Occipital lobe (tissue), 2 donors: ENCODE results near the gene DGCR8. TPM values are rescaled to one million over a fixed set of nuclear protein-coding genes. Genes with fewer than 3 reads are reported as not detected.

Source experiments
- DNase-seq: peaks from one replicate; lab custom pipeline; 2025; lab: John Stamatoyannopoulos, UW
- total RNA-seq: library from RNA; depleted of rRNA; stranded (reverse); fragments of >200 nt; gene quantifications from one replicate; pipeline ENCODE4 v1.2.3, GENCODE V29; 2014

Gene DGCR8
- 37.0 TPM for total RNA-seq

- peak; percentile 95 for DNase-seq
Observed at GRCh38 chr22:20079745-20080444, at the start of gene DGCR8. DGCR8 (plus strand) TSS chr22:20080241; CDS start chr22:20085964, 5,723 bp downstream.

DNA sequence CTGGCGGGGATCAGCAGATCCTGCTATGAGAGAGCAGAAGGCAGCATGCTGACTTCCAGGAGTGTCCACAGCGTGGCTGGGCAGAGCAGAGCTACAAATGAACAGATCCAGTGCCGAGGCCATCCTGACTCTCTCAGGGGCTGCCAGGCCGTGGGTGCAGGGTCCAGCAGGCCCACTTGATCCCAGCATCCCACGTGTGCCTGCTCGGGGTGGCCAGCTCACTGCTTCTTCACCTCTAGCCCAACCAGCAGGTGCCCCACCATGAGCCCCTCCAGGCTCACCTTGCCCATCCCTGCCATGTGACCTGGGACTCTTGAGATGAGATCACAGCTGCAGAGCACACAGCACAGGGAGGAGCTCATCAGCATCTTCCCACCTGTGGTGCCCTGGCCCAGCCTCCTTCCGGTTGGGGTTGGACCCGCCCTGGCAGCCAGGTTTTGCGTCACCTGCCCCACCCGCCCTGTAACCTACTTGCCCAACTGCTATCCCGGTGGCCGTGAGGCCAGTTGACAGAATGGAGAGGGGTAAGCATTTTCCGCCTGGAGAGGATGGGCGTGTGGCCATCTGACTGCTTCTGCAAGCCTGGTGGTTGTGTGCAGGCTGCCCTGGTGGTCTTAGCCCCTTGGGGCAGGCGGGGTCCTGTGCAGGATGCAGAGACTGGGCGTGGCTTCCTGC, 48.2 kb upstream of the DGCR8 start:
- no peak for DNase-seq

GRCh38 chr22:20032407-20032991, 47.5 kb upstream of the DGCR8 start:
- DNase-seq = no peak

GRCh38 chr22:20033045-20033706, 46.9 kb upstream of the DGCR8 start:
- no peak for DNase-seq

DNA sequence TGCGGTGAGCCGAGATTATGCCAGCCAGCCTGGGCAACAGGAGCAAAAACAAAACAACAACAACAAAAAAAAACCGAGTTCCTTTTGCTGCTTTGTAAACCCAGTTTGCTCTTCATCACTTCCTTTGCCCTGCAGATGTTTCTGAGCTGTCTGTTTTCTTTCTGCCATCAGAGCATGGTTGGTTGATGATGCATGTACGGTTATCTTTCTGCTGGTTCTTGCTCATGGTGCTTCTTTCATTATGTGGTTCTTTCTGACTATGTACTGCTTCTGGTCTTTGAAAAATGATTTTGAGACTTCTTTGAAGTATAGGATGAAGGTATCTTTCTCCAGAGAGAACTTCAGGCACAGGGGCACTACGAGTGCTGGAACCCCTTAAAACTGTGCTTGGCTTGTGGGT, 45.9 kb upstream of the DGCR8 start:
- no peak for DNase-seq

- no peak for DNase-seq
Observed at GRCh38 chr22:20035375-20036083, 44.5 kb upstream of the DGCR8 start.

DNA sequence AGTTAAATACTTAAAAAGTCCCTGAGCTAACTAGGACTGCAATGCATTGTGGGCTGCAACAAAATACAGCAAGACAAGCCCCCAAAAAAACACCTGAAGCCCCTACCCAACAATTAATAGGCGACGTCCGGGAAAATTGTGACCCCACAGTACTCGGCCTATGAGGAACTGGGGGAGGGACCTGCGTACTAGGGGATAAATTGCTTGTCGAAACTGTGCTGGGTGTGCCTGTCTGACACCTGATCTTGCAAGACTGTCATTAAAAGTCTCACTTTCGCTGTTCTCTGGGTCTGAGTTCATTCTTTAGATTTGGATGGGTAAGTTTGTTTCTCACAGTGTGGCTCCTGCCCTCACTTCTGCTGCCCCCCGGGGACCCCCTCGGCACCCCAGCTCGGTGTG, 44.0 kb upstream of the DGCR8 start:
- no peak for DNase-seq

DNA sequence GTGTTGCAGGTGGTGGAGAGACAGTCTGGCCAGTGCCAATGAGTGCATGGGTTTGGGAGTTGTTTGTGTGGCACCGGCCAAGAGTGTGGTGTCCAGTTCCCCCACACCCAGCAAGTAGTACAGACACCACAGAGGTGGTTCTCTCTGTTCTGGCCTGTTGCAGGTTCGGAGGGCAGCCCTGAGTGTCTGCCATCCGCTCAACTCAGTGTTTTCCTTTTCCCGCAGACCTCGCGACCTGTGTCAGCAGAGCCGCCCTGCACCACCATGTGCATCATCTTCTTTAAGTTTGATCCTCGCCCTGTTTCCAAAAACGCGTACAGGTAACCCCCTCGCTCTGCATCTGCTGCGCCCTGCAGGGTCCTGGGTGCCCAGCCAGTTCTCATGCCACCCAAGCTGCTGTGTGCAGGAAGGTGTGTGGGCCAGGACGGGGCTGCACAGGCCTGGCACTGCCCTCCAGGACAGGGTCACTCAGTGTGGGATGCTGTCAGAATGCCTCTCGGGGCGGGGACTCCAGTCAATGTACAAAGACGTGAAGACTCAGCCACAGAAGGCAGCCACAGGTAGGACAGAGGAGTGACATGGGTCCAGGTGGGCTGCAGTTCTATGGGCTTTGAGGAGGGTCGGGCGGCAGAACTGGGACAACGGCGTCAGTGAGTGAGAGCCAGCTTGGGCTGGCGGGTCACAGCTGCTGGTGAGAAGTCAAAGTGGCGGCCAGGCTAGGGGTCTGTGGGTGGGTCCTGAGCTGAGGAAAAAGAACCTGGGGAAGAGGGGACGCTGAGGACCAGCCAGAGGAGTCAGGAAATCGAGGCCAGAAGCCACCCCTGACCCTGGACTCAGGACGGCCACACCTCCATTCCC, 43.3 kb upstream of the DGCR8 start:
- DNase-seq = no peak

DNA sequence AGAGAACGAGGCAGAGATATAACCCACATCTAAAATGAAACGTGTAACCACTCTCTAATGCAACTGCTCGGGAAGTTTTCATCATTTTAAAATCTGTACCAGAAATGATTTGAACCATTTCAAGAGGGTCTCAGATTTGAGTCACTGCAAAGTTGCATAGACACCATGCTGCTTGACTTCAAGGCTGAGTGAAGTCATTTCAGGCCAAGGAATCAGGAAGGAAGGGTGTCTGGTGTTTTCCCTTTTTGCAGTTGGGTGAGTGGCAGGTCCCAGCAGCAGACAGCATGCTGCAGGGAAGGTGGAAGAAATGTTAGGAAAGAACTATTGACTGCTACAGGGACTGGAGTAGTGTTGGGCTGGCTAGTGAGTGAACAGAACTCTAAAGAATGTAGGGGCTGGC, 42.6 kb upstream of the DGCR8 start:
- DNase-seq = no peak

DNA sequence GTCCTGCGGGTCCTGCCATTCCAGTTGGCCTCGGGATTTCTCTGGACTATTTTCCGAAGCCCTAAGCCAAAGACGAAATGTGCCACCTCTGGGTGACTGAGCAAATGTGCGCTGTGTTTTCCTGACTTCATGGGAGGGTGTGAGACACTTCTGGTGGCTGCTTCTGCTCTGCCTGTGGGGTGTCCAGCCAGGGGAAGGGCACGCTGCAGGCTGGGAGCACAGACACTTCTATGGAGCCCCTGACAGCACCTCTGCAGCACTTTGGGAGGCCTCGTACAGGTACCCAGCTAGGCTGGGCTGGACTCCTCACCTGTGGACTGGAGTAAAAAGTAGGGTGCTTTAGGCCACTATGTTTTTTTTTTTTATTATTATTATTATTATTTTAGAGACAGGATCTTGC, 41.5 kb upstream of the DGCR8 start:
- no peak for DNase-seq

DNA sequence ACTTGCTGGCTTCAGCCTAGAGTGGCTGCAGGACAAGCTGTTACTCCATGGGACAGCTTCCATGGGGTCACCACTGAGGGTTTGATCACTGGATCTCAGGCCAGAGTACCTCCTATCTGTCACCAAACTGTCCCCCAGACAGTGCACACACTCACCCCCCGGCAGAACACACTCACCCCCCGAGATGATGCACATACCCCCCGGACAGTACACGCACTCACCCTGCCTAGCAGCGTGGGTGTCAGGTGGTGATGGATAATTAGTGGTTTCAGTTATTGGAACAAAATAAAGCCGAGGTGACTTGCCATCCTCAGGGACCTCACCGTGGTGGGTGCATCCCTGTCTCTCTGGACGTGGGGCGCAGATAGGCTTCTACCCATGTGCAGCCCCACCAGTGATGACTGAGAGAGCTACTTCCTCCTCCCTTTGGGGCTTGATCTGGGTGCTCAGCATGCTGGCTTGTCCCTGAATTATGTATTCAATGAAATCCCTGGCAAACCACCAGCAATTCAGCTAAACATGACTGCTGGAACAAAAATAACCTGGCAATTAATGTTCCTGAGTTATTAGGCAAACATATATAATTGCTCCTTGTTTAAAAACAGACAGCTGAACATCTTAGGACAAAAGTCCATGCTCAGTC, 40.2 kb upstream of the DGCR8 start:
- no peak for DNase-seq

GRCh38 chr22:20040327-20041200, 39.5 kb upstream of the DGCR8 start:
- DNase-seq = no peak

DNA sequence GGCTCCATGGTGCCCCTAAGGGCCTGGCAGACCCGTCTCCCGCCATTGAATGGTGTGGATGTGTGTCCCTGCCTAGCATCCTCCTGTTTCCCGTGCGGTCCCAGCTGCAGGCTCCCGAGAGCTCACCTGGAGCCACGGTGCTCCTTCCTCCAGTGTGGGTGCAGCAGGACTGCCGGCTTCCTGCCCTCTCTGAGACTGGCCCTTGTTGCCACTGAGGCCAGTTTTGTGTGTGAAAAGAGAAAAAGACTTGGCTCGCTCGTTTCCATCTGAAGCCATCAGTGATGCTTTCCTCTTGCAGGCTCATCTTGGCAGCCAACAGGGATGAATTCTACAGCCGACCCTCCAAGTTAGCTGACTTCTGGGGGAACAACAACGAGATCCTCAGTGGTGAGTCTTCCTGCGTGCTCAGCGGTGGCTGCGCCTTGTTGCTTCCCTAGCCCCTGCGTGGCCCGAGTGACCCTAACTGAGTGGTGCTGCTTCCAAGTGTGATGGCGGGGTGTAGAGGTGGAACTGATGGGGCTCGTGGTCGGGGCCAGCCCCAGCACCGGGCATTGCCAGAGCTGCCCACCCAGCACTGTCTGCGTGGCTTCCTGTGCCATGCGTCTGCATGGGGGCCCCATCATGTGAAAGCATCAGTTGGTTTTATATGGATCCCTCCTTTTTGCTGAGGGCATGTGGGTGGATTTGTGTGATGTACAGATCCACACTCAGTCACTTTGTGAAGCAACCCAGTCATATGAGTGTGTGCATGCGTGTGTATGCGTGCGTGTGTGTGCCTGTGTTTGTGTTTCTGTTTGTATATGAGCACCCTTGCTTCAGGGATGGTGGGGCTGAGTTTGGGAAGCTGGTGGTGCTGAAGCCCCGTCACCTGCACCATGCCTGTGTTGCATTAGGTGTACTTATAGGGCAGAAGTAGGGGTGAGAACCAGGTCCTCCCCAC, 36.7 kb upstream of the DGCR8 start:
- no peak for DNase-seq

DNA sequence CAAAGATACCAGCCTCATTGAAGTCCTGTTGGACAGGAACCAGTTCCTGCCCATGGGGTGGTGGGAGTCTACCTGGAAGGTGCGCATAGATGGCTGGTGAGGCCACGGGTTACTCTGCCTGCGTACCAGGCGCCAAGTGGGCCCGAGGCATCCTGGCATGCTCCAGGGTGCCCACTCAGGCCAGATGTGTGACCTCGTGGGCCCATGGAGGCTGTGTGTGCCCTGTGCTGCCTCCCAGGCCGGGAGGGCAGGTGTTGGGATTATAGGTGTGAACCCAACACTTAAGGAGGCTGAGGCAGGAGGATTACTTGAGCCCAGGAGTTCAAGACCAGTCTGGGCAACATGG, 36.1 kb upstream of the DGCR8 start:
- no peak for DNase-seq

DNA sequence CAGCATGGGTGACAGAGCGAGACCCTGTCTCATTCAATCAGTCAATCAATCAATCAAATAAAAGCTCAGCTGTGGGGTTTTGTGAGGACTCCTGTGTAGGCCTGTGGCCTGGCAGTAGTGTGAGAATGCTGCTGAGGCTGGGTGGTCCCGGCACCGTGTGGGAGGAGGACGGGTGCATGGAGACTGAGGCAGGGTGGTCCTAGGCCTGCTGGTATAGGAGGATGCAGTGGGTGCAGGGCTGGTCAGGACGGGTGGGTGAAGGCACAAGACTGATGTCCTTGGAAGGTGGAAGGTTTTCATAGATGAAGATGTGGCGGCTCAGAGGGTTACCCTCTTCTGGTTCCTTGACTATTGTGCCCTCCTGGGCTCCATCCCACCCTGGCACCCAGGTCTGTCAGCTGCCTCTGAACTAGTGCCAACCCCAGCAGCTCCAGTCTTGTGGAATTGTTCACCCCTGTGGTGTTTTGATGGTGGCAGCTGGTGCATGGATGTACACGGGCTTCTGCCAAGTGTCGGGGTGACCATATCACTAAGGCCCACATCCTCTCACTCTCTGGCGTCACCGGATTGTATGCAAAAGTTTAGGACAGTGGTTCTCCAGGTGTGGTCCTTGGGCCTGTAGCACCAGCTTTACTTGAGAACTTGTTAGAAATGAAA, 35.4 kb upstream of the DGCR8 start:
- no peak for DNase-seq

GRCh38 chr22:20046730-20047129, 33.3 kb upstream of the DGCR8 start:
- DNase-seq = no peak

- DNase-seq = no peak
Observed at GRCh38 chr22:20051927-20052308, 28.1 kb upstream of the DGCR8 start.
